Fibroblast of skin of abdomen (primary cell): ENCODE results near the gene ATP8B4.

ENCODE experiments used
- DNase-seq: peaks from one replicate; pipeline ENCODE4 v3.0.0-alpha.2; 2013

ATP8B4 gene

DNA sequence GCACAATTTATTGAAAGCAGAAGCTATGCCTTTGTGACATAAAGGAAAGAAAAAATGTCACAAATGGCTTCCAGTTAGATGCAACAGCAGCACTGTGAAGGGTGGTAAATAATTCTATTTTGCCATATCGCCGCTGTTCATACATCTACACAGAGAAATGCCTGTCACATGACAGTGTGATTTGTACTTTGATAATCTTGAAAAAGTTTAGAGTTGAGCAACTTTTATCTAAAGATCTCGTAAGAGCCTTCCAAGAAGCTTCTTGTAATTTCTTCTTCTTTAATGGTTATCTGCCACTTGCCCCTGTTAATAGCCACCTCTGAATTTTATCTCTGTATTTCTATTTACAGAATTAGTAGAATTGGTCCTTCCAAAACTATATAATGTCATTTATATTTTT, 192.3 kb downstream of the ATP8B4 start:
- no peak for DNase-seq

DNA sequence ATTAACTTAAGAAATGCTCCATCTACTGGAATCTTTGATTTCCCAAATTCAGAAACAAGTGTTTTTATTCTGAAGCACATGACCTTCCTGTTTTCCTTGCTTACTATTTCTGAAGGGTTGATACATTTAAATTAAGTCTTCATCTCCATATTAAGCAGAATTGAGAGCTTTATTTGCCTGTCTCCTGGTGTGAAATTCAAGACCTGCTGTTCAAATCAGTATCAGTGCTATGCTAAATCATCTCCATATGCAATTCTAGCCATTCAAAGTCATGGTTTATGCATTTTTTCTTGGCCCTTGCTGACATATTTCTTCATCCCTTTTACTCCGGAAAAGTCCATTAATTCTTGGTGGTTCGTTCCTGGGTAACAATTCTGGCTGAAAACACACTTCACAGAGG, 195.4 kb downstream of the ATP8B4 start:
- peak; percentile 34 for DNase-seq

DNA sequence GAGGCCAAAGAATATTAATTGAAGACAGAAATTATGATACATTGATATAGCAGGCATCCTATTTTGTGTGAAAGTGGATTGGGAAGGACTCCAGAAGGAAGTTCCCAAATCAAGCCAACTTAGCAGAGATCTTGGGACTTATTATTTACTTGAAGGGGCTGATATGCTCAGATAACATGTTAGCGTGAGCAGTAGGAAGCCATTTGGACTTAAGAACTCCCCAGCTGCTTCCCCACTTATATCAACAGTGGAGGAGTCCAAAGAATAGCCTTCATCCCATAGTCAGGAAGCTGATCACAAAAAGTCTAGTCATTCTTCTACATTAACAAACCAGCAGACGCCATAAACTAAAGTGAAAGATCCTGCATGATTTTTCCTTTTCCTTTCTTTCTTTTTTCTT, 200.0 kb downstream of the ATP8B4 start:
- no peak for DNase-seq

GRCh38 chr15:49918121-49918520, 200.9 kb downstream of the ATP8B4 start:
- DNase-seq, result peak; percentile 52

DNA sequence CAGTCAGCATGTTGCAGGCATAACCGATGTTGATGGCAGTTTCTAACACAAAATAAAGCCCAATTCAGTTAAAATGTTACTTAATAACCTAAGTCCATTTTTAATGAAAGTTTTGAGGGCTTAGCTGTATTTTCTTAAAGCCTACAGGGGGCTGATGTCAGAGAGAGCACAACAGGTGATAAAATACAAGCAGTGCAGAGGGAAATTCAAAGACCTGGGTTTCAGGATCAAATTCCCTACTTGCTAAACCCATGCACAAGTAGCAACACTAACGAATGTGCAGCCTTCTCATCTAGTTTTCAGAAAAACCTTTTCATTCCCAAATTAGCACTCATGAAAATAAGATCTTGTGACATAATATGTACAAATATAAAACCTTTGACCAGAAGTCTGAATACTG, 202.0 kb downstream of the ATP8B4 start:
- DNase-seq, result no peak

DNA sequence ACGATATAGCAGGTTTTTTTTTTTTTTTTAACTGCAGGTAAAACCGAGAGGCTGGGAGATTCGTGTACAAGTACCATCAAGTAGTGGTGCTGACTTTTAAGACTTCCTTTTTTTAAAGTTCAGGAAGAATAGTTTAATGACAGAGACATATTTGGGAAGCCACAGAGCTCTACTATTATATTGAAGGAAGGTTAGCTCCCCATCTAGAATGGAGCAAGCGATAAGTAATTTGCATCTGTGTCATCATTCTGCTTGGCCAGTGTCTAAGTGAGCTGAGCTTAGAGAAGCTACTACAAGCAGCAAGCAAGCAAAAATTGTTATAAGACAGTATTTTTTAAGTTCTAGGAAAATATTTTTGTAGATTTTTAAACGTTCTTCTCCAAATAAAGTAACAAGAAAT, 203.2 kb downstream of the ATP8B4 start:
- DNase-seq, result no peak

- DNase-seq, result no peak
These were observed 210.1 kb downstream of the ATP8B4 start for GRCh38 chr15:49908933-49909295.

- DNase-seq, result no peak
These were observed 210.6 kb downstream of the ATP8B4 start for GRCh38 chr15:49908236-49908932.

DNA sequence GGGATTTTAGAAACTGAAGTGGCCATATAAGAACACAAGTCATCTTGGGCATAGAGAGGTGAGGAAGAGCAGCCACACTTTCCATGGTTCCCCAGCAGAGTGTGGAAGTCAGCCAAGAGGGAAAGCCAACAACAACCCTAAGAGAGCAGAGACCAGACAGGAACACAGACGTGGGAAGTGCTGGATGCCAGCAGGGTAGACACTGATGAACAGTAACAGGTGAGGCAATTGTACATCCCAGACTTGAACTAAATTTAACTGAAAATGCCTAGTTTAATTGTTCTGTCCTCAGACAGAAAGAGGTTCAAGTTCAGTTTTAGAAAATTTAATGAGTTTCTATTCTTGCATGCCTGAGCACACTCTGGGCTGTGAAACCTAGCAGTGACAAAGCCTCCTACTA, 212.1 kb downstream of the ATP8B4 start:
- no peak for DNase-seq

GRCh38 chr15:49905221-49905620, 213.8 kb downstream of the ATP8B4 start:
- no peak for DNase-seq

GRCh38 chr15:49904296-49904695, 214.7 kb downstream of the ATP8B4 start:
- DNase-seq, result peak; percentile 16

GRCh38 chr15:49902685-49903501, 216.1 kb downstream of the ATP8B4 start:
- peak; percentile 59 for DNase-seq

GRCh38 chr15:49901996-49902684, 216.9 kb downstream of the ATP8B4 start:
- DNase-seq, result peak; percentile 52

DNA sequence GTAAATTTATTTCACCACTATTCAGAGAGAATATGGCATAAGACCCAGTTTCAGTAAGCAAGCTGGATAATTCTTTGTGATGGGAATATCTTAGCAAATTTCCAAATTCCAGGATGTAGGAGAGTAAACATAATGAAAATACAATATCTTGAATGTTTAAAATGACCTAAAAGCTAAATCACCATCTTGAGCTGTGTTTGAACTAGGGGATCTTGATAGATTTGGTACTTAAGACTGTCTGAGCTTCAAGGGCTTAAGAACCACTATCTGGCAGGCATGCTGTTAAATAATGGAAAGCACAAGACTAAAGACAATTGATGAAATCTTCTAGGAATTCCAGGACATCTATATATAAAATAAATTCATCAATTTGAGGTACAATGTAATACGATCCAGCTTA, 217.7 kb downstream of the ATP8B4 start:
- DNase-seq, result no peak

DNA sequence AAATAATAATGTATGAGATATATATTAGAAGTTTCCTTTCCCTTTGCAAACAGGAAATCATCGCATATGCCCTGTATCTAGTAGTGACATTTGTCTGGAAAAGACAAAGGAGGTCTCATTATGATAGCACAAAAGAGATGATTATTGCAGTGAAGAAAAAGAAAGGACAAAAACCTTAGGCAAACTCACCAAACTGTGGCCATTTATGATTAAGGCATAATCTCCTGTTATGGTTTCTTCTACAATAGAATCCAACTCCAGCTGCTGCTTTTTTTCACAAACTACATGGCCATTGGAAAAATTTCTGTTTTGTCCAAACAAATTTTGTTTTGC, 218.2 kb downstream of the ATP8B4 start:
- DNase-seq, result no peak

- peak; percentile 65 for DNase-seq
These were observed 218.8 kb downstream of the ATP8B4 start for GRCh38 chr15:49900006-49900902.

DNA sequence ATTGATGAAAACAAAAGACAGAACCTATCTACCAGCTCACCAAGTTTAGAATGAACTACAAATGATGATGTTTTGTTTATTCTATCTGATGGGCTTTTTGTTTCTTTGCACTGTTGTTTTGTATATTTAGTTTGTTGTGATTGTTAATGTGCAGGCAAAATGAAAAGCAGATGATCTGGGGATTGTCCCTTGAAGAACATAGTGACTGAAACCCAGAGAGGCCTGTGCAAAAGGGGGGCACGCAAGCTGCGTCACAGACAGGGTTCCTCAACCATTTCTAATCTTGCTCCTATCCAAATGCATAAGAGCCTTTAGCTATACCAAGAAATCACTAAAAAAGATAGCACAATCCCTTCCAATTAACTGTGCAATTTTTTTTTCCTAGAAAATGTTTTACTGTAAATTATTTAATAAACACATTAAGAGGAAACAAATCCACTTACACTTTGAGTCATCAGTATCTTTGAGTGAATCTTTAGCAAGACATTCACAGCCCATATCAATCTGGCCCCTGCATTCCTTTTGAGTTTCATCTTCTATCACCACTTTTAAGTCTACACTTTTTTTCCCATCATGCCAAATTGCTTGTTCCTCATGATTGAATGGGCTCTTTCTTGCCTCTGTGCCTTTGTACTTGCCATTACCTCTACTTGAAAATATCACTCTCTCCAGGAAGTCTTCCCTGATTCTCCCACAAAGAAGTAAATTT, 220.3 kb downstream of the ATP8B4 start:
- peak; percentile 17 for DNase-seq

DNA sequence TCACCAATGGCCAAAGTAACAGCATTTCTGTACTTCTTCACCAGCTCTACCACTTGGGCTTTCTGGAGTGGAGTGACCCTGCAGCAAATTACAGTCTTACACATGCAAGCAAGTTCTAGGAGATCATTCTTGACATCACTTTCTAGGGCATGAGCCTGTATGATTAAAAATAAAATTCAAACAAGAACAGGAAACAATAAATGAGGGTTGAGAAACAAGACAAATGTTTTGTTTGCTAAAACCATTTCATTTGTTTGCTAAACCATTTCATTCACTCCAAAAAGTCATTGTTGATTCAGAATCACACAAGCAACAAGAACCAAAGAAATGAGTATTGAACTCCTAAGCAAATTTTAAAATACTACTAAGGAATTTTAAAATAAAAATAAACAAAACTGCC, 220.9 kb downstream of the ATP8B4 start:
- no peak for DNase-seq

DNA sequence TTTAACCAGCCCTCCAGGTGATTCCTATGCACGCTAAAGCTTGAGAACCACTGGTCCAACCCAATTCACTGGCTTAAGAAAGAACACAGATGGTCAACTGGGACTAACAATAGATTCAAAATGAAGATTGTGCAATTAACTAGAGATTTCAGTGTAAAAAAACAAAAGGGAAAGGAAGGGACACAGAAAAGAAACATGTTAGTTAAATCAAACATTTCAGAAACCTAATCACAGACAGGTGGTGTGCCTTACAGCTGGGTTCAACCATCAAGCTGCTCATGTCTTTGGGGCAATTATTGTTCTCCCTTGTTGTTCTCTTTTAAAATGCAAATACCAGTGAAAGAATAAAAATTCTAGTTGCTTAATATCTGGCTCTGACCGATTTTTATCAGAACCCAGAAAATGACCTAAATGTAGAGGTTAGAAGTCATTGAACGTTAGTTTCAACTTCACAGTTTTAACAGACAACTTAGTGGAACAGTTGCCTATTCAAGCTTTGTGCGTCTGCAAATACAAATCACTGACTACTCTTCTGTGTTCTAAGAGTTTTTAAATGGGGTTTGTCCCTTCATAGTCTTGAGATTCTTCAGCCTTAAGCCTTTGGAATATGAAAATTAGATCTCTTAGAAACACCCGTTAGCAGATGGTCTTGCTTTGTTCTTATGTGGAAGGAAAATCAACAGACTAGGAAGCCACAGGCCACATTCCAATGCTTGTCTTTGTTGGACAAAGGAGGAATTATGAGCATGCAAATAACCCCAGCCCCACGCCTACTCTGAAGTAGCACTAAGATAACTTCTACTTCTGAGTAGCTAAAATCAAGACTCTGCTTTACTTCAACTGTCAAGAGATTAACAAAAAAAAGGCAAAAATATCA, 223.4 kb downstream of the ATP8B4 start:
- peak; percentile 69 for DNase-seq

DNA sequence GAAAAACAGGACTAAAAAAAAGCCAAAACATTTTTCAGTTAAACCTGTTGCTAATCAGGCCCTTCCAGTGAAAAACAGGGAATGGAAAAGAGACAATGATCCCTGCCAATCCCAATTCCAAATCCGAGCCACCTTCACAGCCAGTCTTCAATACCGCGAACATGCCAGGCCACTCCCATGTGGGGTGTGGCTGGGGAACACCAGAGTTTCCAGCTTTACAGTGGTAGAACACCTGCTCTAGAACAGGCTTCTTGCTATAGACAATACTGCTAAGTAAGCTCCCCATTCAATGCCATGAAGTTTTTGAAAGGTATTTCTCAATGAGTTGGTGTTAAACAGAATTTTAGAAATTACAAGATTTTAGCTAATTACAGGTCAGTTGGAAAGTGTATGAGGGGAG, 228.3 kb downstream of the ATP8B4 start:
- DNase-seq, result no peak

DNA sequence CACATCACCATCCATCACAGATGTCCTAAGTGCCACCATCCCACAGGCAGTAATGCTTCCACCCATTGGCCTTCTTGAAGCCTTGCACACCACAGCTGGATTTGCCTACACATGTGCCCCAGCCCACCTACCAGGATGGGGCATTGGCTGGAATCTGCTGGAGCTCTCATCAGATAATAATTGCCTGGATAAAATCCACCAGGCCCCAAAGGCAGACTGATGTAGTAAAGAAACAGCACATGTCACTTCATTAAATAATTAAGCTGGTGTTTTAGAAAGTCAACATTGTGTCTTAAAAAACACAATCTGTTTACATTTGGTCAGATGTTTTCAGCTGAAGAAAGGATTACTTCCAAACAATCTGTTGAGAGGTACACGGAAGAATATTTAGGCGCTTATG, 229.5 kb downstream of the ATP8B4 start:
- DNase-seq, result no peak
